HG03095 (cell line): ENCODE results near the gene SLC9B1.
"Not testable (repeated sequence)": the region's sequence is repeated elsewhere in the genome, so short reads cannot be mapped to it uniquely, and the experiment has no call there.

ENCODE experiments used
- ATAC-seq: cut with Tn5 transposase; IDR thresholded peaks from one replicate; pipeline ENCODE4 v1.9.1; 2021; ENCODE audit warnings: moderate library complexity; ENCODE audit not compliant: unreplicated experiment

Gene SLC9B1

GRCh38 chr4:102878901-102879300 lies 140.6 kb downstream of the SLC9B1 start:
- no peak for ATAC-seq

DNA sequence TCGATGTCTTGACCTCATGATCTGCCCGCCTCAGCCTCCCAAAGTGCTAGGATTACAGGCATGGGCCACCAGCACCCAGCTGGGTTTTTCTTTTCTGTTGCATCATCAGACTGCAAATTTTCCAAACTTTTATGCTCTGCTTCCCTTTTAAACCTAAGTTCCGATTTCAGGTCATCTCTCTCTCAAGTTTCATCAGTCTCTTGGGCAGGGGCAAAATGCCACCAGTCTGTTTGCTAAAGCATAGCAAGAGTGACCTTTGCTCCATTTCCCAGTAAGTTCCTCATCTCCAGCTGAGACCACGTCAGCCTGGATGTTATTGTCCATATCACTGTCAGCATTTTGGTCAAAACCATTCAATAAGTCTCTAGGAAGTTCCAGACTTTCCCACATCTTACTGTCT lies 141.2 kb downstream of the SLC9B1 start:
- ATAC-seq = not testable (repeated sequence)

DNA sequence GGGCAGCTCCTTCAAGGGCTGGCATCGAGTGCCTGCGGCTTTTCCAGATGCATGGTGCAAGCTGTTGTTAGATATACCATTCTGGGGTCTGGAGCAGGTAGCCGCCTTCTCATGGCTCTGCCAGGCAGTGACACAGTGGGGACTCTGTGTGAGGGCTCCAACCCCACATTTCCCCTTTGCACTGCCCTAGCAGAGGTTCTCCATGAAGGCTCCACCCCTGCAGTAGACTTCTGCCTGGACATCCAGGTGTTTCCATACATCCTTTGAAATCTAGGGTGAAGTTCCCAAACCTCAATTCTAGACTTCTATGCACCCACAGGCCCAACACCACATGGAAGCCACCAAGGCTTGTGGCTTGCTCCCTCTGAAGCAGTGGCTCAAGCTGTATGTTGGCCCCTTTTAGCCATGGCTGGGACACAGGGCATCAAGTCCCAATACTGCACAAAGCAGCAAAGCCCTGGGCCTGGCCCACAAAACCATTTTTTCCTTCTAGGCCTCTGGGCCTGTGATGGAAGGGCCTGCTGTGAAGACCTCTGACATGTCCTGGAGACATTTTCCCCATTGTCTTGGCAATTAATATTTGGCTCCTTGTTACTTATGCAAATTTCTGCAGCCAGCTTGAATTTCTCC lies 141.9 kb downstream of the SLC9B1 start:
- not testable (repeated sequence) for ATAC-seq

- no peak for ATAC-seq
Measured at GRCh38 chr4:102871772-102872171, 147.7 kb downstream of the SLC9B1 start.

- peak; percentile 20 for ATAC-seq
Measured at GRCh38 chr4:102869569-102870197, 149.8 kb downstream of the SLC9B1 start.

DNA sequence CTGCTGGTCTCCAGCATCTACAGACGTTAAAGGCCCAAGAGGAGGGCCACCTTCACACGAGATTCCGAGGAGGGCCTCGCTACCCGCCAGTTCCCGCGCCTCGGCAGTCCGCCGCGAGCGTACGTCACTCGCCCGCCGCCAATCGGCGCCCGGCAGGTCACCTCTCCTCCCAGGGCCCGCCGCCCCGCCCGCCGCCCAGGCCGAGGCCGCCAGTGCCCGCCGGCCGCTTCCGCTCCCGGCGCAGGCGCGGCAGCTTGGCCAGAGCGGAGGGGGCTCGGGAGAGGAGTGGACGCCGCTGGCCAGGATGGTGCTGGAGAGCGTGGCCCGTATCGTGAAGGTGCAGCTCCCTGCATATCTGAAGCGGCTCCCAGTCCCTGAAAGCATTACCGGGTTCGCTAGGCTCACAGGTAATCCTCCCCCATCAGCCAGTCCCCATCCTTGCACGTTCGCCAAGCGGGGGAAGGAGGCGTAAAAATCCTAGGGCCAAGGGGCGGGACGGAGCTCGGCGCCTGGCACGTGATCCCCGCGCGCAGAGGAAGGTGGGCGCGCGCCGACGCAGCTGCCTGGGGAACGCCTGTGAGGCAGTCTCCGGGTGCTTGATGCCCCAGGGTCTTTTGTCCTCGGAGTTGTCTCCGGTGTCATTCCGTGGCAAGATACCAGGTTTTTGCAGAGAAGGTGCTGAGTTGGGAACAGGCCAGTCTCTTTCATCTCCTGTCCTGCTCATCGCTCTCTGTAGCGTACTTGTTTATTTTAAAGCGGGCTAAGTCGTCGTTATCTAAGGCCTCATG lies 150.5 kb downstream of the SLC9B1 start, which contains the start of gene CISD2:
CISD2 (plus strand) TSS at position 212 of the 788 bp plus-strand sequence; CDS start at position 305, 93 bp downstream.
- ATAC-seq = peak; percentile 81

DNA sequence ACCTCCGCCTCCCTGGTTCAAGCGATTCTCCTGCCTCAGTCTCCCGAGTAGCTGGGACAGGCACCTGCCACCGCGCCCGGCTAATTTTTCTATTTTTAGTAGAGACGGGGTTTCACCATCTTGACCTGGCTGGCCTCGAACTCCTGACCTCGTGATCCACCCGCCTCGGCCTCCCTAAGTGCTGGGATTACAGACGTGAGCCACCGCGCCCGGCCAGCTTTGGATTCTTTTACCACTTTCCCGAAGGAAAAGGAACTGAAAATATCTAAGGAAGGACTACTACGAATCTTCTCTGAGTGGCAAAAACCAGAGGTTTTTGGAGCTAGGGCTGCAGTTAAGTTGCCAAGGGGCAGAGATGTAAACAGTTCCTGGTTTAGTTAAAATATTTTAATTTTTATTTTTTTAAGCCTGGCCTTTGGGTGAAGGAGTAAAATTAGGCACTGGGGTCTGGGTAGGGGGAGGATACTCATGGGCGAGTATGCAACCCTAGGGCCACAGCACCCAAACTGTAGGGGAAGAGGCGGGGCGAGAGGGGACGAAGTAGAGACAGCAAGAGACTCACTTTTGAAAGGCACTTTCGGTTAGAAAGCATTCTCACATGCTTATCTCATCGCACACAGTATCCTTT lies 151.2 kb downstream of the SLC9B1 start:
- no peak for ATAC-seq

- ATAC-seq = peak; percentile 14
Measured at GRCh38 chr4:102867278-102868152, 152.0 kb downstream of the SLC9B1 start.

- ATAC-seq = not testable (repeated sequence)
Measured at GRCh38 chr4:102865327-102865726, 154.2 kb downstream of the SLC9B1 start.

GRCh38 chr4:102862747-102863146 lies 156.8 kb downstream of the SLC9B1 start:
- ATAC-seq = no peak

DNA sequence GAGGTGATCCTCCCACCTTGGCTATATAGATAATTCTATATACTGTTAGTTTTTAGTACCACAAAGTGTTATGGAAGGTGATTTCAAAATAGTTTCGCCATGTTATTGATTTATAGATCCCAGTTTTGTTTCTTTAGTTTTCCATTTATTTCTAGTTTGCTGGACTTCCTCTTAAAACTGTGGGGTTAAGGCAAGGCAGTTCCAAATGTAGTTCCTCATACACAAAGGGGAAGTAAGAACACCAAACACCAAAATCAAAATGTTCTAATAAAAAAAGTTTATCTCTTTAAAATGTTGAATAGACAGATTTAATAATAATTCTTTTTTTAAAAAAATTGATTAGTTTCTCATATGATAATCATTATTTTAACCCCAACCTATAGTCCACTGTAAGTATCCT lies 157.5 kb downstream of the SLC9B1 start:
- no peak for ATAC-seq

- no peak for ATAC-seq
Measured at GRCh38 chr4:102860611-102861324, 158.7 kb downstream of the SLC9B1 start.

GRCh38 chr4:102858828-102859464 lies 160.6 kb downstream of the SLC9B1 start:
- ATAC-seq = no peak
